HUES64 (cell line): Measurements from ENCODE around the gene DOK5.

Experiments
- H3K27ac ChIP-seq: 2 replicates; pipeline ENCODE4 v1.7.0; 2013; ENCODE audit warnings: low read depth, low read length, inconsistent platforms
- H3K27me3 ChIP-seq: 2 replicates; pipeline ENCODE4 v1.6.1; 2013; ENCODE audit warnings: mild to moderate bottlenecking, low read length; ENCODE audit not compliant: insufficient read depth
- H3K36me3 ChIP-seq: 2 replicates; pipeline ENCODE4 v1.6.1; 2013; ENCODE audit warnings: mild to moderate bottlenecking, low read length; ENCODE audit not compliant: insufficient read depth
- H3K4me1 ChIP-seq: 2 replicates; pipeline ENCODE4 v1.6.1; 2013; ENCODE audit warnings: mild to moderate bottlenecking, low read length, moderate library complexity; ENCODE audit not compliant: insufficient read depth
- H3K4me3 ChIP-seq: 2 replicates; pipeline ENCODE4 v1.5.1; 2013; ENCODE audit warnings: mild to moderate bottlenecking, low read length, moderate library complexity
- H3K9ac ChIP-seq: 2 replicates; pipeline ENCODE4 v1.6.1; 2013; ENCODE audit warnings: mild to moderate bottlenecking, low read depth, low read length
- H3K9me3 ChIP-seq: 2 replicates; pipeline ENCODE4 v1.6.1; 2013; ENCODE audit warnings: low read depth, low read length; ENCODE audit not compliant: insufficient read depth
- WGBS: fragments of 150-250, 120-280 bp; methylation state at CpG from one replicate; pipeline ENCODE4 v1.1.7; 2013; ENCODE audit warnings: missing lambda C conversion rate; 5-methylcytosine and 5-hydroxymethylcytosine counted together

The DOK5 gene

GRCh38 chr20:54543369-54543768, 68.0 kb downstream of the DOK5 start:
- no peaks in the 10 kb centered on the region for H3K27me3 ChIP-seq
- H3K9me3 ChIP-seq: 0 out of 2 replicates have a peak, but pooled peaks cover 12% of the 10 kb centered on the region
- H3K36me3 ChIP-seq: no peaks in the 10 kb centered on the region
- WGBS: 100% methylated on average over 1 of the region's 2 CpGs
- H3K4me1 ChIP-seq: no peaks in the 10 kb centered on the region
- no peak overlapping the region for H3K27ac ChIP-seq
- H3K9ac ChIP-seq: no peak overlapping the region
- H3K4me3 ChIP-seq: no peak overlapping the region

DNA sequence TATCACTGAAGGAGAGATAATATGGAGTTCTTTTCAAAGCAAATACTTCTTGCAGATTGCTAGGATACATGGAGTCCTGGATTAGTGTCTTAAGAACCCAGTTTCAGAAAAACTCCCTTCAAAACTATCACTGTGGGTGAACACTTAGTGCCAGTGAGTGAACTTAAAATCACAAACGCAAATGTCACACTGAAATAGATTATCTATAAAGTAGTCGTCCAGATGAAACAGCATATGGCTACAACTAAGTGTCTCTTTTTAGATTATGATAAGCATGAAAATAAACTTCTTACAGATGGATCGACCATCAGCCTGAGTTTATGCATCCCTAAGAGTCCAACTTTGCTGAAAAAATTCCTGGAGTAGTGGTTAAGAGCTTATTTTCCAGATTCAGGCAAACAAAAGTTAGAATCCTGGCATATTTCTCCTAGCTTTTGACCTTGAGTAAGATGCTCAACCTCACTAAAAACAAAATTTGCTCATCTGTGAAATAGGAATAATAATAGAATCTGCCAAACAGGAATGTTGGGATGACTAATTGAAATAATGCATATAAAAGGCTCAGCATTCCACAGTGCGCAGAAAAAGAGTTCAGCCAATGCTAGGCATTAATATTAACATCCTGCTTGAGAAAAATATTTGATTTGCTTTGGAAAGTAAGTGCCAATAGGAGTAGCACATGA, 70.4 kb downstream of the DOK5 start:
- Histone ChIP-seq H3K36me3 (no peaks in the 10 kb centered on the region), H3K4me1 (no peaks in the 10 kb centered on the region), H3K27ac (no peak overlapping the region), H3K27me3 (no peaks in the 10 kb centered on the region), H3K9ac (no peak overlapping the region), H3K9me3 (0 out of 2 replicates have a peak, but pooled peaks cover 7% of the 10 kb centered on the region), H3K4me3 (no peak overlapping the region)
- WGBS: 89% methylated on average over 4 of the region's 4 CpGs

DNA sequence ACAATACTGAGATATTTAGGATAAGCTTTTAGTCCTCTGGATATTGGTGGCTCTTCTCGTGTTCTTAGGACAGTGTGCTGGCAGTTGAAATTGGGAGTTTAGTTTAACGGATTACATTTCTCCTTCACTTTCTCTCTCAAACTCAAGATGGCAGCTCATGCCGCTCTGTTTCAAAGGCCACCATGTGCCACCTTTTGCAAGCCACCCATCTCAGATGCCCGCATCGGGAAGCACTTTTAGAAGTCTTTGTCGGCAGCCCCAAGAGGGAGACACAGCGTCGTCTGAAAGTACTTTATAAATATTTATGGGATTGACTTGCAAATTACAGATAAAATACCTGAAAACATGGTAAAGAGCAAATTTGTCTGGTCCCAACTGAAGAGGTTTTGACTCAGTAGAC, 73.5 kb downstream of the DOK5 start:
- Histone ChIP-seq H3K4me3 (no peak overlapping the region), H3K27me3 (no peaks in the 10 kb centered on the region), H3K9me3 (0 out of 2 replicates have a peak, but pooled peaks cover 7% of the 10 kb centered on the region), H3K4me1 (no peaks in the 10 kb centered on the region), H3K36me3 (no peaks in the 10 kb centered on the region), H3K9ac (no peak overlapping the region), H3K27ac (no peak overlapping the region)
- WGBS: 98% methylated on average over 7 of the region's 8 CpGs

- no peak overlapping the region for H3K27ac ChIP-seq
- WGBS: 97% methylated on average over 3 of the region's 3 CpGs
Observed at GRCh38 chr20:54549658-54550326, 74.4 kb downstream of the DOK5 start.

DNA sequence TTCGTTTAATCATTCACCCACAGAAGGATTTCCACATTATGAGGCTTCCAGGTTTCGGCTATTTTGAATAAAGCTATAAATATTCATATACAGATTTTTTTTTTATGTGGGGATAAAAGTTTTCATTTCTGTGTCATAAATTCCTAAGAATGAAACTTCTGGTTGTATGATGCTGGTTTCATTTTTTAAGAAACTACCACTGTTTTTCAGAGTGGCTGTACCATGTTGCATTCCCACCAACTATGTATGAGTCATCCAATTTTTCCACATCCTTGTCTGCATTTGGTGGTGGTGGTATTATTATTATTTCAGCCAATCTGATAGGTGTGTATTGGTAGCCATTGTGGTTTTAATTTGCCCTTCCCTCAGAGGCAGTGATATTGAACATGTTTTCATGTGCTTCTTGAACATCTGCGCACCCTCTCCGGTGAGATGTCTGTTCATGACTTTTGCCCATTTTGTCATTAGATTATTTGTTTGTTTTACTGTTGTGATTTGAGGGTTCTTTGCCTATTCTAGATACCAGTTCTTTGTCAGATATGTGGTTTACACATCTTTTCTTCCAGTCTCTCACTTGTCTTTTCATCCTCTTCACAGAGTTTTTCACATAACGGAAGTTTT, 75.5 kb downstream of the DOK5 start:
- WGBS: 94% methylated on average over 3 of the region's 5 CpGs
- Histone ChIP-seq H3K4me3 (no peak overlapping the region), H3K9ac (no peak overlapping the region), H3K9me3 (no peaks in the 10 kb centered on the region), H3K4me1 (peaks cover 7% of the 10 kb centered on the region), H3K27ac (no peak overlapping the region), H3K36me3 (no peaks in the 10 kb centered on the region), H3K27me3 (no peaks in the 10 kb centered on the region)

More at GRCh38 chr20:54549658-54550326, 74.4 kb downstream of the DOK5 start:
- Histone ChIP-seq H3K27me3 (no peaks in the 10 kb centered on the region), H3K4me3 (no peak overlapping the region), H3K4me1 (peaks cover 3% of the 10 kb centered on the region), H3K36me3 (no peaks in the 10 kb centered on the region), H3K9ac (no peak overlapping the region), H3K9me3 (0 out of 2 replicates have a peak, but pooled peaks cover under 1% of the 10 kb centered on the region)

- H3K36me3 ChIP-seq: no peaks in the 10 kb centered on the region
- H3K9me3 ChIP-seq: no peaks in the 10 kb centered on the region
- H3K4me3 ChIP-seq: no peak overlapping the region
- no peak overlapping the region for H3K9ac ChIP-seq
- H3K4me1 ChIP-seq: peaks cover 7% of the 10 kb centered on the region
- H3K27ac ChIP-seq: no peak overlapping the region
- H3K27me3 ChIP-seq: no peaks in the 10 kb centered on the region
Observed at GRCh38 chr20:54554006-54554405, 78.6 kb downstream of the DOK5 start.

DNA sequence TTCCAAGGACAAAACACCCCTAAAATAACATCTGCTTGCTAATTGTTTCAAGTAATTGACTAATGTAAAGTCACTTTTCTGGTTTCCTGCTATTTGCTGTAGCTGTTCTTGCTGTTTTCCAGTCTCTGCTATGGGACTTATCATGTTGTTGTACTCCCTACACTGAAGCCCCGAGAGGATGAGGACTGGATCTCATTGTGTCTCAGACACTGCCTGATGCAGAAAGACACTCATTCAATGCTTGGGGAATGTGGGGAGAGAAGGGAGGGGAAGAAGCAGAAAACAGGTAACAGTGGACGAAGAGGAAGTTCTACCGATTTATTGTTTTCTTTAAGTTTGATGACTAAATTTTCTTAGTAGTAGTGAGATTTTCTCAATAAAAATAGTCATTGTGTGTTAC, 79.8 kb downstream of the DOK5 start:
- 88% methylated on average over 3 of the region's 3 CpGs for WGBS
- Histone ChIP-seq H3K9me3 (no peaks in the 10 kb centered on the region), H3K9ac (no peak overlapping the region), H3K27me3 (no peaks in the 10 kb centered on the region), H3K4me1 (peaks cover 7% of the 10 kb centered on the region), H3K27ac (no peak overlapping the region), H3K36me3 (no peaks in the 10 kb centered on the region), H3K4me3 (no peak overlapping the region)

GRCh38 chr20:54556406-54556805, 81.0 kb downstream of the DOK5 start:
- 97% methylated on average over 2 of the region's 2 CpGs for WGBS
- no peaks in the 10 kb centered on the region; the same call in 1 of the 2 replicates for H3K36me3 ChIP-seq

GRCh38 chr20:54557806-54558590, 82.6 kb downstream of the DOK5 start:
- Histone ChIP-seq H3K4me1 (peaks cover 7% of the 10 kb centered on the region), H3K27me3 (no peaks in the 10 kb centered on the region), H3K4me3 (no peak overlapping the region), H3K9ac (no peak overlapping the region), H3K9me3 (no peaks in the 10 kb centered on the region), H3K36me3 (no peaks in the 10 kb centered on the region; the same call in 1 of the 2 replicates), H3K27ac (no peak overlapping the region)
- 100% methylated on average over 1 of the region's 3 CpGs for WGBS

More at GRCh38 chr20:54556406-54556805, 81.0 kb downstream of the DOK5 start:
- Histone ChIP-seq H3K9ac (no peak overlapping the region), H3K27me3 (no peaks in the 10 kb centered on the region), H3K4me1 (peaks cover 7% of the 10 kb centered on the region), H3K4me3 (no peak overlapping the region), H3K9me3 (no peaks in the 10 kb centered on the region), H3K27ac (no peak overlapping the region)

DNA sequence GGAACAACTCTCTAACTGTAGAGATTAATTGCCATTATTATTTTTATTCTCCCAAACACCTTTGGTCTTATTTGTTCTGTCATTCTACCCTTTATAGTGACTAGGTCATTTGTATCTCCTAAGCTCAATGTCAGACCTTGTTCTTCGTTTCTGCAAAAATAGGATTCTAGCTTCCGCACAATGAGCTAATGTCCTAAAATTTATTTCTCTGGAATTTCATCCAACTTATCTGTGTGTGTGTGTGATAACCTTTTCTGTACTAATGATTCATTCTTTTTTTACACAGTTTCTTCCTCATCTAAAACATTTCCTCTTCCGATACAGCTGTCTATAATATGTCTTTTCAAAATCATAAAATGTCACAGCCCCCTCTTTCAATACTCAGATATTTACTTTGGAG, 84.5 kb downstream of the DOK5 start:
- no peak overlapping the region for H3K27ac ChIP-seq
- H3K4me3 ChIP-seq: no peak overlapping the region
- H3K9me3 ChIP-seq: no peaks in the 10 kb centered on the region
- H3K4me1 ChIP-seq: peaks cover 4% of the 10 kb centered on the region
- H3K9ac ChIP-seq: no peak overlapping the region
- no peaks in the 10 kb centered on the region for H3K27me3 ChIP-seq
- H3K36me3 ChIP-seq: no peaks in the 10 kb centered on the region; the same call in 1 of the 2 replicates
- WGBS: 94% methylated on average over 2 of the region's 3 CpGs
